HG02852 (cell line): ENCODE results near the gene DPYD.
A peak's percentile ranks its signal among the peaks of the same experiment; 100 is the strongest.

Source experiments
- ATAC-seq: cut with Tn5 transposase; IDR thresholded peaks from one replicate; pipeline ENCODE4 v1.9.1; 2021; ENCODE audit warnings: mild to moderate bottlenecking, moderate library complexity; ENCODE audit not compliant: unreplicated experiment

Gene DPYD

DNA sequence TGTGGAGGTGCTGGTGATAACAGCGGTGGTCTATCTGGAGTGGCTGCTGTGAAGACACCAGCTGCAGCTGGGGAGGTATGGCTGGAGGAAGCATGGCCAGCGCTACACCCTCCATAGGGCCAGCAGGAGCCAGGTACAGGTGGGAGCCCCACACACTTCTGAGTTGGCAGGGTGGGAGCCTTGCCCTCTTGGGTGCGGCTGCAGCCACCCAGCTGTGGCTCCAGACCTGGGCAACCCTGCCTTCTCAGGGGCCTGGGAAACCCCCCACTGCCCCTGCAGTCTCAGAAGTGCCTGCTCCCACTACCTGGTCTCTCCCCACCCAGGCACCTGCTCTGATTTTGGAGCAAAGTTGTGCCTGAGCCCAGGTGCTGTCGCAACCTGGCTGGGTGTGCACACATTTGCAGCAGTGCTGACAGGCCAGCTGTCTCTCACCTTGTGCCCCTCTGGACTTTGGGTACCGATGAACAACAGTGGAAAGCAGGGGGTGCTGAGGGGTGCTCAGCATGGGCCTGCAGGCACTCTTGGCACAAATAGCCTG, 76.2 kb downstream of the DPYD start:
- no peak for ATAC-seq

DNA sequence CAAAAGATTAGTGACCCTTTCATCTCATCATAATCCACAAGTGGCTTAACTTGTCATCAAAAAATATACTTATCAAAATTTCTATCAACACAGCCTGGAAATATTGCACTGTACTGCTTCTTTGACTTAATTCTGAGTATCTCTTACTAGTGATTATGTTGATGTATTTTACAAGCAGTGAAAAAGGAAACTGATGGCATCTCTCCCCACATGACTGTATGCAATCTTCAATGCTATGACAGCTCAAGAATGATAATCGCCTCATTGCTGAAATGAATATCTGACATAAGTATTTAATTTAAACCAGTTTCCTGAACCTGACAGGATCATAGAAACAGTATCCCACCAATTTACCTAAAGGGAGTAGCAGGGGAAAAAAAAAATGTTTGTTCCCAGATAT, 79.5 kb downstream of the DPYD start:
- no peak for ATAC-seq

DNA sequence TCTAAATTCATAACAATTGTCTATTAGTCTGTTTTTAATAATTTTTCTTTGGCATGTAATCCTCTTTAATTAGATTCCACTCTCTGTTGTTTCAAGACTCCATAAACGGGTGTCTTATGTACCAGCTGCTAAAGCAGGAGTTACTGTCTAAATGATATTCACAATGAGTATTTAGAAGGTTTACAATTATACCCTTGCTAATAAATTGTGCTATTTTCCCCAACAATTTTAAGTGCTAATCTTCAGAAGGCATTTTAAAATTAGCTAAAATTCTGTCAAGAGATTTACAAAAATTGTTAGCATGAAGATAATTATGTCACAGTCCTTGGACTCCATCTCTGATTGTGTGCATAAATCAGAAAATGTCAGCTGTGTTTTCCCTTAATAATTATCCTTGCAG, 83.7 kb downstream of the DPYD start:
- ATAC-seq, result no peak

DNA sequence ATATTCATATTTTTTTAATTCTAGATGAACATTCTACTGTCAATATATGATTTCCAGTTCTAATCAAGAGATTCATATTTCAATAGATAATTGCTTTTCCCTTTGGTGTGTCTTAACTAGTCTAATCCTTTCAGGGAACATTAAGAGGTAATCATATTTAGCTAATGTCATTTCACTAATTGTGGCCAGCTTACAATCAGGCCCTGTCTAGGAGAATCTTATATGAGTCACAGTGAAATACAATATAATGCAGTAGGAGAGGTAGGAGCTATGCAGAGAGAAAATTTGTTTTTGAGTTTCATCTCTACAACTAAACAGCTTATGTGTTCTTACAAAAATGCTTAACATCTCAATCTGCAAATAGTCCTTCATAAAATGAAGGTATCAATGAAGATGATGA, 85.9 kb downstream of the DPYD start:
- ATAC-seq, result no peak

DNA sequence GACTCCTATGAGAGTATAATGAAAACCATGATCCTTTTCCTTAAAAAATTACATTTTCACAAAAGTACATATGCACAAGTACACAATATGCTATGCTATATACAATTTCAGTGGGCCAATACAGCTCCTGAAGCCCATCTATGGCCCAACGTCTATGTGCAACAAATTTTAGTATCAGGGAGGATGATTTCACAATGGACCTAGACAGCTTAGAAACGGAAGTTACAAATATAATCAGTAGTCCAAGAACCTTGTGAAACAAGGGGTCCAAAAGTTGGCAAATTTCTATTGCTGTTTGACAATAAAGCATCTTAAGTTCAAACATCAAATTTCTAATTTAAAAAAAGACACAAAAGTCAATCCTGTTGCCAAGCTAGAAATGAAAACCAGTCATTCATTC, 87.0 kb downstream of the DPYD start:
- no peak for ATAC-seq

DNA sequence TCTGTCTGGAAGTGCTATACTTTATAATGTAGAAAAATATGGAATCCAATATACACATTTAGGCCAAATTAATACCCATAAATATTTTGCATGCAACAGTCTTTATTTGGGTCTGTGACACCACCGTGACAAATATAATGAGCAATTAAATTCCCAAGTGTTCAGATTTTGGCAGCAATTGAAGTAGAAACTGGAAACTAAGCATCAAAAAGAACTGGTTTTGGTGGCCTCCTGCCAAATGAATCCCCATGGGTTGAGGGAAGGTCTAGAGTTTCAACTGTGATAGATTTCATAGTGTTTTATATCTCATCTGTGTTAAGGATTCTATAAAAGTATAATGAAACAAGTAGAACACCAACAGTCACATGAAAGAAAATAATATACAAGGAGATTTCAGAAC, 88.4 kb downstream of the DPYD start:
- ATAC-seq, result no peak

DNA sequence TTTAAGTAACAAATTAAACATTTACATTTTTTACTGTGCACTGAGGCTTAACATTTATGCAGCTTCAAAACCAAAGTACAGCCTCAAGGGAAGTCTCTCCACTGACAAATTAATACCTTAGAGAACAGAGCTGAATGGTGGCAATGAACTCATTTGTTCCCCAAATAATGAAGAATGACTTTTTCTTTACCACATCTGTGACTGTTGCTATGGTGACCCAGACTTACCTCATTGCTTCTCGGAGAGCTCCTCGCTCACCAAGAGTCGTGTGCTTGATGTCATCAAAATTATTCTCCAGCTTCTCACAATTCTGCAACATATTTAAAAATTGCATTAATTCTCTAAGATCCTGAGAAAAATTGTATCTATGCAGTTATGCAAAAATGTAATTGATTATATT, 92.9 kb downstream of the DPYD start:
- no peak for ATAC-seq

DNA sequence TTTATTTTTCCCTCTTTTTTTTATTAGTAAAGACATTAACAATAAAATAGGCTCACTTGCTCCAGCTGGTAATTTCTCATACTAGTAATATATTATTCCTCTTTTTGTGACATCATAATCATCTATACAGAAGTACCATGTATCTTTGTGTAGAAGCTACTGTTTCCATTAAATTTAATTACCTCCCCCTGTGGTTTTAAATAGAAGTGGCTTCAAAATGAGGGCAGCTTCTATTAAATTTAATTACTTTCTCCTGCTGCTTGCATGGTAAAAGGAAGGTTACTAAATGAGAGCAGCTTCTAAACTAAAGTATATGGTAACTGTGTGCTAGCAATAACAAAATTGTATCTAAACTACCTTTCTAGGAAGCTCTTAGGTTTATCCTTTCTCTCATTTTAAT, 94.0 kb downstream of the DPYD start:
- no peak for ATAC-seq

DNA sequence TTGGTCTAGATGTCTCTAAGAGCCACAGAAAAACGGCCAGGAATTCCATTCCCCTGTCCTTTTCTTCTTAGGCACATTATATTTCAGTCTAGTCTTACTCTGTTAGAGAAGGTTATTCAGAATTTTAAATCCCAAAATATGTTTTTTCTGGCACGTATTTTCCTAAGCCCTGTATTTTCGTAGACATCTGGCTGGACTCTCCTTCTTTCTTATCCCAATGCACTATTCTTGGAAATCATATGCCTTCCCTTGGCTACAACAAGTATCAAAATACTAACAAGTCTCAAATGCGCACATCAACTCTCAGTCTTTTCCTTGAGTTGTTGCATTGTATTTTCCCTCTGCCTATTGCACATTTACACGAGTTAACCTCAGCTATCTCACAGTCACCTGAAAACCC, 96.2 kb downstream of the DPYD start:
- no peak for ATAC-seq

DNA sequence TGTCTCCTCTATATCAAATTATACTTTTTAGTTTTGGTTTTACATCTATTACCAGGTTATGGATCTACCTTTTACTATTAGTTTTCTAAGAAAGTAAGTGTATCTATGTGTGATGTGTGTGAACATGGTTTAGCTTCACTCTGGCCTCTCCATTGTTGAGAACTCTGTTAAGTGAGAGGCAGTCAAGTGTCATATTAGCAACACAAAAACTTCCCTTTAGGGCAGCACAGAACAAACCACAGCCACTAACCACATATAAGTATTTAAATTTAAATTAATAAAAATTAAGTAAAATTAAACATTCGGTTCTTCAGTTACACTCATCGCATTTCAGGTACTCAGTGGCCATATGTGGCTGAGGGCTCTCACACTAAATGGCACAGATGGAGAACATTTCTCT, 96.6 kb downstream of the DPYD start:
- ATAC-seq, result no peak

DNA sequence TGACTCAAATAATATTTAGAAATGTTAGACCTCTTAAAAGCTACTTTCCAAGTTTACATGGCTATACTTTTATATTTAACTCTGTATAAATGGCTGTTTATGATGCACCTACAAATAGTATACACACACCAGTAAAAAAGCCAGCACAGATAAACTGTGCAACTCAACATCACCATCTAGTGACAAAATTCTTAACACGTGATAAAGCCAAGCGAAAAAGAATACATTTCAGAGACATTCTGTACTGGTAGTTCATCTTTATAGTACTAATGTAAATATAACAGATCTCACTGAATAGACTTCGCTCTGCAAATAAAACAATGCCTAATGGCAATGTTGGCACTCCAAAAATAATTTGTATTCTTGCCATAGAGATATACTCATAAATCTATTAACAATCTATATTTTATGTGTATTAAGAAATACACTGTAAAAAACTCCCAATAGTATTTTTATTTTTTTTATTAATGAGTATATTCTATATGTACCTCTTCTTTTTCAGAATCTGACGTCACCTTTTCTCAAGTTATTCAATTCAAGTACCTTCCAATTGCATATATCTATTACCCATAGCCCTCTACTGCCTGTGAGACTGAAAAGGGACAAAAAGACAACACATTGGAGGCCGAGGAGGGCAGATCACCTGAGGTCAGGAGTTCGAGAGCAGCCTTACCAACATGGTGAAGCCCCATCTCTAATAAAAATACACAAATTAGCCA, 100.2 kb downstream of the DPYD start:
- ATAC-seq, result peak; percentile 79

DNA sequence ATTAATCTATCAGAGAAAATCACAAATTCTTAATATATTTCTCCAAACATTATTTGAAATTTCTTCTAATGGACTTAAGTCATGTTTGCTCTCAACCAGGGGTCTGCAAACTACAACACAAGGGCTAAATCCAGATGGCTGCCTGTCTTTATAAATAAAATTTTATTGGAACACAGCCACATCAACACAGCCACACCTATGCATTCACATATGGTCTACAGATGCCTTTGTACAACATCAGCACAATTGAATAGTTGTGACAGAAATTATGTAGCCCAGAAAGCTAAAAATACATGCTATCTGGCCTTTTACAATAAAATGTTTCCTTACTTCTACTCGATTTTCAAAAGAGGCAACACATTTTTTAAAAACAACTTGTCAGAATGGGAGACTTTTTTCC, 103.9 kb downstream of the DPYD start:
- no peak for ATAC-seq

DNA sequence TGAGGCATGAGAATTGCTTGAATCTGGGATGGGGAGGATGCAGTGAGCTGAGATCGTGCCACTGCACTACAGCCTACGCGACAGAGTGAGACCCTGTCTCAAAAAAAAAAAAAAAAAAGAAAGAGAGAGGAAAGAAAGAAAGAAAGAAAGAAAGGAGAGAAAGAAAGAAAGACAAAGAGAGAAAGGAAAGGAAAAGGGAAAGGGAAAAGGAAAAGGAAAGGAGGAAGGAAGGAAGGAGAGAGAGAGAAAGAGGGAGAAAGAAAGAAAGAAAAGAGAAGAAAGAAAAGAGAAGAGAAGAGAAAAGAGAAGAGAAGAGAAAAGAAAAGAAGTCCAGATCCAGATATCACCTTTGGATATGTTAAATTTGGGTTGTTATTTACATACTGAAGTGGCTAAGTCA, 106.0 kb downstream of the DPYD start:
- no peak for ATAC-seq

DNA sequence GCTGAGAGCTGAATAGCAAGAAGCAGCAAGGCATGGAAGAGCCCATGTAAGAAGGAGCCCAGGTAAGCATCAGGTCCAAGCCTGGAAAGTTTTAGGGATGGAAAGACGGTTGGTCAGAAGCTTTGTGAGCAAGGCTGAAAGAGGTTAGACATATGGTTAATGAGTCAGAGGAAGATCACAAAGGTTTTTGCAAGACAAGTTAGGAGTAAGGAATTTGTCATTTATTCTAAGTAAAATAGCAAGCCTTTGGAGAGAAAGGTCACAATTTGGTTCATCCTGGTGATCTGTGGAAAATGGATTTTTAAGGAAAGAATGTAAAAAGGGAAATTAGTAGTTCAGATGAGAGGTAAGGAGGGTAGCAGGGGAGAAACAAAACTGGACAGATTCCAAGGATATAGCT, 106.7 kb downstream of the DPYD start:
- ATAC-seq, result no peak

DNA sequence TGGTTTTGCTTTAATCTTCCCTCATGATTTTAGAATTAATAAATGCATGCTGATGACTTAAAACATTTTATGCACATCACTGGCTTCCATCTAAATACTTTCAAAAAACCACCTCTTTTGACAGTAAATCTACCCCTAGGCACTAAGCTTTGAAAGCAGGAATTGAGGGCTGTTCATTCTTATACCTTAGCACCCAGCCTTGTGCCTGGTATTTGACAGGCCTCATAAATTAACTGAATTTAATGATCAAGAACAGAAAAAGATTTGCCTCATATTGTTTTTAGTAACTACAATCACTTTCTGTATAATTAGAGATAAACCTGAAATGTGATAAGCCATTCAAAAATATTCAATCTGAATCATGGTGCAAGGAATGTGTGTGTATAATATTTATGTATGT, 108.8 kb downstream of the DPYD start:
- no peak for ATAC-seq

DNA sequence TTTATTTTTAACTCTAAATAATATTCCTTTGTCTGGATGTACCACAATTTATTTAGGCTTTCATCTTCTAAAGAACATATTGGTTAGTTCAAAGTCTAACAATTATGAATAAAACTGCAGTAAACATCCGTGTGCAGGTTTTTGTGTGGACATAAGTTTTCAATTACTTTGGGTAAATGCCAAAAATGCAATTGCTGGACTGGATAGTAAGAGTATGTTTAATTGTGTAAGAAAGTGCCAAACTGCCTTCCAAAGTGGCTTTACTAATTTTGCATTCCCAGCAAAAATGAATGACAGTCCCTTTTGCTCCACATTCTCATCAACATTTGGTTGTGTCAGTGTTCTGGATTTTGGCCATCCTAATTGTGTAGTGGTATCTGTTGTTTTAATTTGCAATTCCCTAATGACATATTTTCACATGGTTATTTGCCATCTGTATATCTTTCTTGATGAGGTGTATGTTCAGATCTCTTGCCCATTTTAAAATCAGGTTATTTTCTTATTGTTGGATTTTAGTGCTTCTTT, 113.8 kb downstream of the DPYD start:
- ATAC-seq, result no peak

DNA sequence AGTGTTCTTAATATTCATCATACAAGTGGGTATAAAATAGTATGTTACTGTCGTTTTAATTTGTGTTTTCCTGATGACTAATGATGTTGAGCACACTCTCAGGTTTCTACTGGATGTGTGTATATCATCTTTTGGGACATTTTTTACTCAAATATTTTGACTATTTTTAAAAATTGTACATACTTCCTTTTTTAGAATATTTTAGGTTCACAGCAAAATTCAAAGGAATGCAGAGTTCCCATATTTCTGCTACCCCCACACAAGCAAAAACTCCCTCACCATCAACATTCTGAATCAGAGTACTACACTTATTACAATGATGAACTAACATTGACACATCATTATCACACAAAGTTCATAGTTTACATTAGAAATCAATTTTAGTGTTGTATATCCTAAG, 114.5 kb downstream of the DPYD start:
- ATAC-seq, result no peak

DNA sequence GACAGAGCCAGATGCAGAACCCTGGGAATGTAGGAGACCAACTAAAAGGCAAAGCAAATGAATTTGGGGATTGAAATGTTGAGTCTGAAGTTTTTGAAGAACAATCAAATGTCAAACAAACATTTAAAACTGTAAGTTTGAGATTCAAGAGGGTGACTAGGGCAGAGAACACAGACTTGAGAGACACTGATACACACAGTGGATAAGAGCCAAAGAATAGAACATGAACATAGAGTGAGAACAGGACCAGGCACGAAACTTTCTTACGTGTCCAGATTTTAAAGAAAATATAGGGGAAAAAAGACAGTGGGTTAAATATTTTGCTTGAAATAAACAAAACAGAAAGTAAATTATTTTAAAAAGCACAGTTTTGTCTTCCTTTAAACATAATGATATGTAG, 115.7 kb downstream of the DPYD start:
- no peak for ATAC-seq

DNA sequence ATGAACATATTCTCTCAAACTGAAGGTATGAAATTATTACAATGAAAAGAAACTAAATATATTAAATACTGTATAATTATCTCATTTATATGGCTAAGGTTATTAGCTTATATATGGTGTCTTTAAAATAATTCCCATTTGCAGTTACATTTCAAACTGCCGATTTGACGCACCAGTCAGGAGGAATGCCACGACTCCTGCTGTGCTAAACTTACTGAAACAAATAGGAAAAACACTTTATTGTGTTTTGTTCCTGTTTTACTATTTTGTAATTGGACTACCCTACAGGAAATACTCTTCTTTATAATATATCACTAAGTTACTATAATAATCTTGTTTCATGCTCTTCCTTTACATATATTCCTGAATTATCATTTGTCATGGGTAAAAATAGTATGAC, 117.8 kb downstream of the DPYD start:
- no peak for ATAC-seq

DNA sequence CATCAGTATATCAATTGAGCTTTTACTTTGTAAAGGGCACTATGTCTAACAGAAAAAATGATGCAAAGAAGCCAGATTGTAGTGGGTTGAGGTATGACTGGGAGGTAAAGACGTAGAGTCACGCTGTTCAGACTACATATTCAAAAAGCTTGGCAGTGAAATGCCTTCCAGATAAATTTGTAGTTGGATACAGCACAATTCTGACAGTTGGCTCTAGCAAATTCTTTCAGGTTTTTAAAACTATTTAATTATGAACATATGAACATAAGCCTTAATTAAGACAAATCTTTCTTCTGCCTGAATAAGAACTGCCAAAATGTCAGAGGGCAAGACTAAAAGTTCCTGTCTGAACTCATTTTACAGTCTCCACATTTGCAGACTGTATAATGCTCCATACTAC, 118.8 kb downstream of the DPYD start:
- no peak for ATAC-seq

DNA sequence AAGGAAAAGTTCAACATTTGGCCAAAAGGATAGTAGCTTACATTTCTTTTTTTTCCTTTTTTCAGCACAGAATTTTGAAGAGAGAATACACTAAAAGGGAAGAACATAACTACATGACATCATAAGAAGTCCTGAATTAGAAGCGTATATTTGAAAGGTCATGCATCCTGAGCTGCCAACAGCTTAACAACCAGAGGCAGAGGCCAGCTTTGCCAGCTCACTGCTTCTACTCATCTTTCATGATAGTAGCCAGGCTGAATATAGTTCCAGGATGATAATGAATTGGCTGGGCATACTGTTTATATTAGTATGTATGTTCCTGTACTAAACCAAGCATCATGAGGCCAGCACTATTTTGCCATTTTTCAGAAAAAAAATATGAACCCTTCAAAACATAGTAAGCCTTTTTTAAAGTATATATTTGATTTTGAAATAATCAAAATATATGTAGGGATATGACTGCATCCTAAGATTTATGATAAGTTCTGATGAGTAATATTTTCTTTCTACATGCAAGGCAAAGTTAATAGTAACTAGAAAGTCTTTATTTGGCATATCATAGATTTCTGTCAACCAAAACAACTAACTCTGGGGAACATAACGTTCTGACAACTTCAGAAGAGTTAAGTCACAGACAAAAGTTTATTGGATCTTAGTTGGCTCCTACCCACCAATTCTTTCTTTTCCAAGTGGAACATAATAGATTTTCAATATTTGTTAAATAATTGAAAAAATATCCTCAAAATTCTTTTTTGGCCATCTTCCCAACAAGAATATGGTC, 123.2 kb downstream of the DPYD start:
- ATAC-seq, result no peak

DNA sequence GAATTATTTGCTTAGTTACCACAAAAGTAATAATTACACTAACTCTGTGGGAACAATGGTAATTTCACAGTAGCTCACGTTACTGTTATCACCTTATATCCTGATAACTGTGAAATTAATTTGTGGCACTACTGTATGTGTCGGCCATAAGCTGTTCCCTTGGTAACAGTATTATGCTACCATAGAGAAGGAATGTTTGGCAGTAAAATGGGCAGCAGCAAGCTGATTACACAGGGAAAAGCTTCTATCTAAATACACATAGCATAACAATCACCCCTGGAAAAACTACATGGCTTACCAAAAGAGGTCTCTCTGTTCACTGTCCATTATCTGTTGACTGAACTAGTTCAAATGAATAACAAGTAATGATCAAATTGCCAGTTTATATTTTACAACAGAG, 124.1 kb downstream of the DPYD start:
- ATAC-seq, result no peak
